ENCODE data around the gene ADAMTSL4.

ADAMTSL4 gene

DNA sequence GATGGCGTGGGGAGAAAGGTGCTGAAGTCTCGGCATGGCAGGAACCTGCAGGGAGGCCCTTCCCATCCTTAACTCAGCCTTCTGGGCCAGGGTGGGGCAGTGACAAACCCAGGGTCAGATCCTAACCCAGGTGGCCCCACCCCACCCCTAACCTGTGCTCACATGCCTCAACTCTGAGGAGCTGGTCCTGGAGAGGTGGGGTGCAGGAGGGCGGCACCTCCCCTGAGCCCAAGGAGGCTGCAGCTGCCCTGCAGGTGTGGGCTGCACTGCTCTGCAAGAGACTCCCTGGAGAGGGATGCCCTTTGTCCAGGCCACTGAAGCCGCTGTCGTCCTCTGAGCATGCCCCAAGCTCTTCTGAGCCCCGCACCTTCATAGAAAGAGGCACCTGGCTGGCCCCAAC lies 15.2 kb upstream of the ADAMTSL4 start:
- no peak for DNase-seq (ENCODE audit: low read depth in 2 of 2)

DNA sequence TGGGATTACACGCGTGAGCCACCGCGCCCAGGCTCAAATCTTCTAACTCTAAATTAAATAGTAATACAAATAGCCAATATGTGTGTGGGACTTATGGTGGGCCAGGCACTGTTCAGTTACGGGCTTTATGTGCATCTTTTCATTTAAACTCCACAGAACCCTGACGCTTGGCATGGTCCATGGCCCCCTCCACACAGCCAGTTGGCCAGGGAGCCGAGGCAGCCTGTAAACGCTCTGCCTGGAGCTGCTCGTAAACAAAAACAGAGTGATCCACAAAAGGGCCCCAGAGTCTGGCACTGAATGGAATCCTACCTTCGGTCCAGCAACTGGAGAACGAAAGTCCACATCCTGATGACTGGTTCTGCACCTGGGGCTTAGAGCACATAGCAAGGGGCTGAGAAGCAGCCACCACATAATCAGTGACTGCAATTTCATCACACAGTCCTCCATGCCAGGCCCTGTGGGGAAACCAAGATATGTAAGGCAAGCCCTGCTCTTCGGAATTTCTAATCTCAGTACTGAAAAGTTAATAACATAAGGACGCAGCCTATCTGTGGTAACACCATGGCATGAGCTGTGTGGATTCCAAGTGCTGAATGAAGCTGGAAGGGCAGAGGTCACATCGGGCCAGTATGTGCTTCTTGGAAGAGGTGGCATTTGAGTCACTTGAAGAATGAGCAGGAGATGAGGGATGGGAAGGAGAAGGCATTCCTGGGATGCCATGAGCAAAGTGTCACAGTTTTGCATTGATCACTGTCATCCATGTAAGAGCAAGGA lies 13.5 kb upstream of the ADAMTSL4 start:
- no peak for DNase-seq (ENCODE audit: low read depth in 2 of 2)

GRCh38 chr1:150536836-150537731 lies 12.1 kb upstream of the ADAMTSL4 start:
- no peak for DNase-seq (ENCODE audit: low read depth in 2 of 2)

- DNase-seq (ENCODE audit: low read depth in 2 of 2) = no peak
Measured at GRCh38 chr1:150537732-150538684, 11.2 kb upstream of the ADAMTSL4 start.

GRCh38 chr1:150543500-150544143 lies 5.6 kb upstream of the ADAMTSL4 start:
- no peak for DNase-seq (ENCODE audit: low read depth in 2 of 2)

- DNase-seq (ENCODE audit: low read depth in 2 of 2) = no peak
Measured at GRCh38 chr1:150544204-150544603, 5.0 kb upstream of the ADAMTSL4 start.

DNA sequence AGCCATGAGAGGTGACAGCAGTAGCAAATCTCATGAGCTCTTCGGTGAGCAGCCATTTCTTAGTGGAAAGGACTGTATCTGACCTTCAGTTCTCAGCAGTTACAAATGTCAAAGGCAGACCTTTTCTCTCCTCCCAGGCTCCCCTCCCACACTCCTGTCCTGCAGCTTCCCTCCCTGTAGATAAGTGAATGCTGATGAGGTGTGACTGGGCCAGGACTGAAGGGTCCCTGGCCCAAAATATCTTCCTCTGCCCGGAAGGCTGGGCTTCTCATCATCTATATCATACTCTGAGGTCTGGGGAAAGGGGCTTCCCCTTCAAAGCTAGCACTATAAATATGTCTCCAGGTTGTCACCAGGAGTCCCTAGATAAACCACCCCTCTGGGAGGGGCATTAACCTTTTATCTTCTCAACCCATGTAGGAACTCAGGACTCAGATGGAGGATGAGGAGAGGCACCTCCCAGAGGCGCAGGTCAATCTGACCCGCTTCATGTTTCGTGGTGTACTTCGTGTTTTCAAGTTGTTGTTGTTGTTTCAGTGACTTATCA lies 3.6 kb upstream of the ADAMTSL4 start:
- DNase-seq (ENCODE audit: low read depth in 2 of 2) = no peak

DNA sequence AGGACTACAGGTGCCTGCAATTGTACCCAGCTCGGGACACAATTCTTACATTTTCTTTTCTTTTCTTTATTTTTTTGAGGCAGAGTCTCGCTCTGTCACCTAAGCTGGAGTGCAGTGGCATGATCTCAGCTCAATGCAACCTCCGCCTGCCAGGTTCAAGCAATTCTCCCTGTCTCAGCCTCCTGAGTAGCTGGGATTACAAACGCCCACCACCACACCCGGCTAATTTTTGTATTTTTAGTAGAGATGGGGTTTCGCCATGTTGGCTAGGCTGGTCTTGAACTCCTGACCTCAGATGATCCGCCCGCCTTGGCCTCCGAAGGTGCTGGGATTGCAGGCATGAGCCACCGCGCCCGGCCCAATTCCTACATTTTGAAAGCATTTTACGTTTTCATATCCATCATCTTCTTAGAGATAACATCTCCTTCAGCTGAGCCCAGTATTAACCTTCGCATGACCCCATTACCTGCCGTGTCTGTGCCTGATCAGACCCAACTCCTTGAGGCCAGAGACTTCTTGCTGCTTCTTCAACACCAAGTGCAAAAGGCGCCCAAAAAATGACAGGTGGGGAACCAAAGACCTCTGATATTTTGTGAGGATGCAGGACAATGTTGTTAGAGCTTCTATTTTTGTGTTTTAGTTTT lies 2.8 kb upstream of the ADAMTSL4 start:
- DNase-seq (ENCODE audit: low read depth in 2 of 2) = no peak

DNA sequence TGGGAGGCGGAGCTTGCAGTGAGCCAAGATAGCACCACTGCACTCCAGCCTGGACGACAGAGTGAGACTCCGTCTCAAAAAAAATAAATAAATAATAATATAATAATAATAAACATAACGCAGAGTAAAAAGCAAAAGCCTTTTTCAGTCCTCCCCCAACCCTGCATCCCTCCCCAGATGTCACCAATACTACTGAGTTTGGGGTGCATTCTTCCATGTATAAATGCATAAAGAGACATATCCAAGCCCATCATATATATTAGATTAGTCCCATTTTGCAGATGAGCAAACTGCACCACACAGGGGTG lies 930 bp upstream of the ADAMTSL4 start:
- DNase-seq (ENCODE audit: low read depth in 2 of 2) = no peak

DNA sequence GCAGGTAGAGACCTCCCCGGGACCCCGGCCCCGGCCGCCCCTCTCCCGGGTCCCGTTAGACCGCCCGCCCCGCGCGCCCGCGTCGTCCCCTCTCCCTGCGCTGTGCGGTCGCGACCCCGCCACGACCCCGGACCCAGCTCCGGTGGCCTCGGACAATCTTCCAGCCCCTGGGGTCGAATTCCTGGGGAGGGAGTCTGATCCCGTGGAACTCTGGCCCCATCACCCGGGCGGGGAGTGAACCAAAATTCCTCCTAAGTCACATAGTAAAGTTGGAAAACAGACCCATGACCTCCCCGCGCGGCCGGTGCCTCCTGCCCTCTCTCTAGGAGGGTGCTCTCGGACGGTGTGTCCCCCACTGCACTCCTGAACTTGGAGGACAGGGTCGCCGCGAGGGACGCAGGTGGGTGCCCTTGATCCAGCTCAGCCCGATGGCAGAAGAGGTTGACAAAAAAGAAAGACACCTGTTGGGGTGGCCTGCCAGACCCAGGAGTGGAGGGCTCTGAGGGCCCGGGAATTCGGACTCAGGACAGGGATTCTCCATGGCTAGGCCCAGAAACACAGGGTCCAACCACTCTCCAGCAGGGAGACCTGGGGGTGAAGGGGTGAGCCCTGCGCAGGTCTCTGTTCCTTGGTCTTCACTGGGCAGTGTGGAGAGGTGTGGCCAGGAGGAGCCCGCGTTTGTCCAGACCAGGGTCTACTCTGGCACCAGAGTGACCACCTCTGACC lies 451 bp downstream of the ADAMTSL4 start:
- no peak for DNase-seq (ENCODE audit: low read depth in 2 of 2)

- DNase-seq (ENCODE audit: low read depth in 2 of 2) = no peak
Measured at GRCh38 chr1:150550222-150551050, 1.2 kb downstream of the ADAMTSL4 start.

DNA sequence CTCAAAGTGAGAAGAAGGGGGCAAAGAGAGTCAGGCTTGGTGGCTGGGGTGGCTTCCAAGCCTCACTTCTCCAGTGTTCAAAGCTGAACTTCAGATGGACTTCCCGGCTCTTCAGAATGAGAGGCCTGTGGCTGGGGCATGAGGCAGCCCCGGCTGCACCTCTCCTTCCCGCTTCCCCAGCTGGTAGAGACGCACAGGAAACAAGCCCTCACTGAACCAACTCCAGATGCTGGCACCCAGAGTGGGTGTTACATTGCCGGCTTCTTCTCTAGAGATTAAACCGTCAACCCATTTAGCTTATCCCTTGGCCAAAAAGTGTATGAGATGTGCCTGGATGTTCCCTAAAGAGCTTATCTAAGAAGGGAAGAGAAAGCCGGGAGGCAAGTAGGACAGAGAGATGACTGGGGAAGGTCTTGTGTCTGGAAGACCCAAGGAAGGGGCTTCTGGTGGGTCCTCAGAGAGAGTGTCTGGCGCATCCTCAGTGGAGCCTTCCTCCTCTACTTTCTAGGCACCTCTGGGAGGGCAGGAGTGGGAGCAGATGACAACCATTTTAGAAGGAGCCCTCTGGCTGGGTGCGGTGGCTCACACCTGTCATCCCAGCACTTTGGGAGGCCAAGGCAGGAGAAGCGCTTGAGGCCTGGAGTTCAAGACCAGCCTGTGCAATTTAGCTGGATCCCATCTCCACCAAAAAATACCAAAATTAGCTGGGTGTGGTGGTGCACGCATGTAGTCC lies 2.0 kb downstream of the ADAMTSL4 start:
- no peak for DNase-seq (ENCODE audit: low read depth in 2 of 2)

- DNase-seq (ENCODE audit: low read depth in 2 of 2) = no peak
Measured at GRCh38 chr1:150551784-150552127, 2.5 kb downstream of the ADAMTSL4 start.

- DNase-seq (ENCODE audit: low read depth in 2 of 2) = no peak
Measured at GRCh38 chr1:150552128-150552910, 3.1 kb downstream of the ADAMTSL4 start.

- no peak for DNase-seq (ENCODE audit: low read depth in 2 of 2)
Measured at GRCh38 chr1:150552911-150553289, 3.7 kb downstream of the ADAMTSL4 start.

DNA sequence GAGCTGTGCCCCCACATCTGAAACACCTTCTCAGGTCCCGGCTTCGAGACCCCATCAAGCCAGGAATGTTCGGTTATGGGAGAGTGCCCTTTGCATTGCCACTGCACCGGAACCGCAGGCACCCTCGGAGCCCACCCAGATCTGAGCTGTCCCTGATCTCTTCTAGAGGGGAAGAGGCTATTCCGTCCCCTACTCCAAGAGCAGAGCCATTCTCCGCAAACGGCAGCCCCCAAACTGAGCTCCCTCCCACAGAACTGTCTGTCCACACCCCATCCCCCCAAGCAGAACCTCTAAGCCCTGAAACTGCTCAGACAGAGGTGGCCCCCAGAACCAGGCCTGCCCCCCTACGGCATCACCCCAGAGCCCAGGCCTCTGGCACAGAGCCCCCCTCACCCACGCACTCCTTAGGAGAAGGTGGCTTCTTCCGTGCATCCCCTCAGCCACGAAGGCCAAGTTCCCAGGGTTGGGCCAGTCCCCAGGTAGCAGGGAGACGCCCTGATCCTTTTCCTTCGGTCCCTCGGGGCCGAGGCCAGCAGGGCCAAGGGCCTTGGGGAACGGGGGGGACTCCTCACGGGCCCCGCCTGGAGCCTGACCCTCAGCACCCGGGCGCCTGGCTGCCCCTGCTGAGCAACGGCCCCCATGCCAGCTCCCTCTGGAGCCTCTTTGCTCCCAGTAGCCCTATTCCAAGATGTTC lies 4.3 kb downstream of the ADAMTSL4 start:
- no peak for DNase-seq (ENCODE audit: low read depth in 2 of 2)

GRCh38 chr1:150554086-150554452 lies 4.9 kb downstream of the ADAMTSL4 start:
- DNase-seq (ENCODE audit: low read depth in 2 of 2) = no peak

Data from stimulated activated CD4-positive, alpha-beta T cell treated with anti-CD3 and anti-CD28 coated beads, Interleukin-1b, Interleukin-23, amount 100 ng/mL, for 1 hour (primary cell).